GM12875 (cell line): ENCODE results near the gene CHGA.

Experiments
- H3K4me3 ChIP-seq: one replicate; pipeline ENCODE4 v1.5.1; 2011; ENCODE audit warnings: low read depth, low read length, control low read depth
- TF ChIP-seq, protein P1 (sequence below): IDR thresholded peaks from 2 replicates; pipeline ENCODE4 v1.5.1; 2011; ENCODE audit warnings: low read depth, mild to moderate bottlenecking, control low read depth, inconsistent platforms, low read length, moderate library complexity, borderline replicate concordance; ENCODE audit not compliant: insufficient read depth

The CHGA gene

DNA sequence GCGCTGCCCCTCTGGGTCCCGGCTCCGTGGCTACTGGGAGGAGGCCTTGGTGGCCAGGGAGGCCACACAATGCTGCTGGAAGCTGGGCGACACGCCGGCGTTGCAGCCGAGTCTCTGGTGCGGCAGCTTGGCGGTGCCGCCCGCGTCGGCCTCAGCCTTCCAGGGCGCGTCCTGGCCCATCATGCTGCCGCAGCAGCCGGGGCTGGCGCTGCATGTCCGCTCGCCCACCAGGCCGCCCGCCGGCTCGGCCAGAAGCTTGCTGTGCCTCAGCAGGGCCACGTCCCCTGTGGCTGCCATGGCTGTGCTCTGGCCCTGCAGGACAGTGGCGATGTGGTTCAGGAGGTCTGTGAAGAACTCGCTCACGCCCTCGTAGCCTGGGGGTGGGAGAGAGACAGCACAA is 18.6 kb downstream of the CHGA start:
- no peak overlapping the region for H3K4me3 ChIP-seq
- TF ChIP-seq, protein P1, sequence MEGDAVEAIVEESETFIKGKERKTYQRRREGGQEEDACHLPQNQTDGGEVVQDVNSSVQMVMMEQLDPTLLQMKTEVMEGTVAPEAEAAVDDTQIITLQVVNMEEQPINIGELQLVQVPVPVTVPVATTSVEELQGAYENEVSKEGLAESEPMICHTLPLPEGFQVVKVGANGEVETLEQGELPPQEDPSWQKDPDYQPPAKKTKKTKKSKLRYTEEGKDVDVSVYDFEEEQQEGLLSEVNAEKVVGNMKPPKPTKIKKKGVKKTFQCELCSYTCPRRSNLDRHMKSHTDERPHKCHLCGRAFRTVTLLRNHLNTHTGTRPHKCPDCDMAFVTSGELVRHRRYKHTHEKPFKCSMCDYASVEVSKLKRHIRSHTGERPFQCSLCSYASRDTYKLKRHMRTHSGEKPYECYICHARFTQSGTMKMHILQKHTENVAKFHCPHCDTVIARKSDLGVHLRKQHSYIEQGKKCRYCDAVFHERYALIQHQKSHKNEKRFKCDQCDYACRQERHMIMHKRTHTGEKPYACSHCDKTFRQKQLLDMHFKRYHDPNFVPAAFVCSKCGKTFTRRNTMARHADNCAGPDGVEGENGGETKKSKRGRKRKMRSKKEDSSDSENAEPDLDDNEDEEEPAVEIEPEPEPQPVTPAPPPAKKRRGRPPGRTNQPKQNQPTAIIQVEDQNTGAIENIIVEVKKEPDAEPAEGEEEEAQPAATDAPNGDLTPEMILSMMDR, result no peak

DNA sequence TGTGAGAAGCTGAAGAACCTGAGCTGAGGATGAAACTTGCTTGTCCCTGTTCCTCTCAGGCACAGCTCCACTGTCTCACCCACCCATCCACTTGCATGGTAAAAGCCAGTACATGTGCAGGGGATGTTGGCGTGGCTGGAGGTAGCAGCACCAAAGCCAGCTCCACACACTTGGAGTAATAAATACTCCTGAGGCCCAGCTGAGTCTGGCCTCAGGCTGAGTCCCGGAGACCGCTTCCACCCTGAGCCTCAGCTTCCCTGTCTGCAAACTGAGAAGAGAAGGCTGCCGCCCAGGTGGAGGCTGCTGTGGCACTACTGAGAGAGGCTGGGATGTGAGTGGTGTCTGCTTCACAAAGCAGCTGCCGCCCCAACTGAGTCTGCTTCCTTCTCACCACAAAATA is 19.2 kb downstream of the CHGA start:
- TF ChIP-seq, protein P1, result no peak
- H3K4me3 ChIP-seq, result no peak overlapping the region

DNA sequence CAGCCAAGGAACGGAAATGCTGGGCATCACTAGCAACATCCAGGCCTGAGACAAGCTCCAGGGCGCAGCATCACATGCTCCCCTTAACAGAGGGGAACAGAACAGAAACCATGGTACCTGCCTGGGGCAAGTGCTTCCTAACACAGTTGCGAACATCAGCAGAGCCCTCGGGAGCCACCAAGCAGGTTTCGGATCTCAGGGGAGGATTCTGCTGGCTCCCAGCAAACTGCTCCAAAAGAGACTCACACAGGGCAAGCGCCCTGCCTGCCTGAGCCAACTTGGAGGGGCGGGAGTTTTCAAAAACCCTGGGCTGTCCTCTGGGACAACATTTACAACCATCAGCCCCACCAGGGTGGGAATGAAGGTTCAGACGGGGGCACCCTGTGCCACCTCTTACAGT is 19.6 kb downstream of the CHGA start:
- TF ChIP-seq, protein P1, result no peak
- H3K4me3 ChIP-seq, result no peak overlapping the region

DNA sequence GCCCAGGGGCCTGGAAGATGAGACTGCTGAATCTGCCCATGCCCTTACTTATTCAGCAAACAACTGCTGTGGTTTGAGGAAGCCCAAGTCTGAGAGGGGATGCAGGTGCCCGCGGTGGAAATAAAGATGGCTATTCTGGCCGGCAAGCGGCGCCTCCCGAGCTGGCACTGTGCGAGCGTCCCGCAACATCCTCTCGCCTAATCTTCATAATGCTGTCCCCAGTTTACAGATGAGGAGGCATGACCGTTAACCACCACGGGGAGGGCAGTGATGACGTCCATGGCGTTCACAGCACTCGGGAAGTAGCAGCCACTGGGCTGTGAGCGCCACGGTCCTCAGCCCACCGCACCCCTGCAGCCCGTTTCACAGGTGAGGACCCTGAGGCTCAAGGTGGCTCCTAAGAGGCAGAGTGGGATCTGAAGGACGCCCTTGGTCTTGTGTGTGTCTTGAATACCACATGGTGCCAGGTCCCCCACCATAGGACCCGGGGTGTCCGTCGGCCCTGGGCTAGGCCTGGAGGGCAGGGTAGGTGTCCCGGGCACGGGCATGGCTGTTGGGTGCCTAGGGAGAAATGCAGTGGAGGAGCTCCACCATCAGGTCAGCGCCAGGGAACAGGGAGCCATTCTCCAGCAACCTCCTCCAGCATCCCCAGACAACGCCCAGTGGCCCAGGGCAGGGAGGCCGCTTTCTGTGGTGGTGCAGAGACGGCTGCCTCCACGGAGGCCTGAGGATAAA is 20.2 kb downstream of the CHGA start:
- H3K4me3 ChIP-seq, result no peak overlapping the region
- TF ChIP-seq, protein P1, result no peak

DNA sequence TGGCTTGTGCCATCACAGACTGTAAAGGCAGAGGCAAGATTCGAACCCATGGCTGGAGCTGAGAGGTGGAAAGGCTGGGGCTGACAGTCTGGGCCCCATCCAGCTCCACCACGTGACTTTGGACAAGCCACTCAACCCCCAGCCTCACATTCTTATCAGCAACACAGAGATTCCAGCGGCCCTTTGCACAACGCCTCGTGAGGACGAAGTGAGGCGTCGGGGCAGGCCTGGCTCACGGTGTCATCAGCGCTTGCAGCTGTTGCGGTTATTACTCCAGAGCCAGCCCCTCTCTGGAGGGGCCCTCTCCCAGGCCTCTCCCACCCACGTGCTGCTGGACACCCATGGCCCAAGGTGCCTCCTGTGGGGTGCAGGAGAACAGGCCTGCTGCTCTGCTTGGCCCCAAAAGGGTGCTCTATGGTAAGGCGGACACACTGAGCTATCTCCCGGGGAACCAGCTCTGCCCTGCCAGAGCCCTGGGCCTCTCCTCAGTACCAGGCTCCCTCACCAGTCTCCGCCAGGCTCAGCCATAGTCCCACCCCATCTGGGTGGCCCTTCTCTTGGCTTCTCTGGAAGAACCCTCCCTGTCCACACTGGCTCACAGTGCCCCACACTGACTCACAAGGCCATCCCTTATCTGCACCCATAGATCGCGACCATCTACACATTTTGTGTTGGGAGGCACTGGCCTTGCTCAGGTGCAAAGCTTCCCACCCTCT is 21.1 kb downstream of the CHGA start:
- H3K4me3 ChIP-seq, result no peak overlapping the region
- TF ChIP-seq, protein P1, result no peak

DNA sequence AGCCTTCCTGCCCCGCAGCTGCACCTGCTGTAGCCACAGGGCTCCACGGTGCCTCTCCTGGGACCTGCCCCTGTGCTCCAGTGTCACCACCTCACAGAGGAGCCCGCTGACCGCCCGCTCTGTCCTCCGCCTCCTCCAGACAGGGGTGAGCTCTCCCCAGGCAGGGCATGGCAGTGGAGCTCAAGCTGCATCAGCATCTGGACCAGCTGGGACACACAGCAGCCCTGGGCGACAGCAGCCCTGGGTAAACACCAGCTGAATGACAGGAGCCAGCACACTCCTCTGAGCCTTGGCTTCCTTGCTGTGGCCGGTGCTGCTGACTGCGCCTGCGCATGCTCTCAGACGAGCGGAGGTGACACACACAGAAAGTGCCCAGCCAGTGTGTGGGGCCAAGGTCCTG is 22.0 kb downstream of the CHGA start:
- TF ChIP-seq, protein P1, result no peak
- no peak overlapping the region for H3K4me3 ChIP-seq

DNA sequence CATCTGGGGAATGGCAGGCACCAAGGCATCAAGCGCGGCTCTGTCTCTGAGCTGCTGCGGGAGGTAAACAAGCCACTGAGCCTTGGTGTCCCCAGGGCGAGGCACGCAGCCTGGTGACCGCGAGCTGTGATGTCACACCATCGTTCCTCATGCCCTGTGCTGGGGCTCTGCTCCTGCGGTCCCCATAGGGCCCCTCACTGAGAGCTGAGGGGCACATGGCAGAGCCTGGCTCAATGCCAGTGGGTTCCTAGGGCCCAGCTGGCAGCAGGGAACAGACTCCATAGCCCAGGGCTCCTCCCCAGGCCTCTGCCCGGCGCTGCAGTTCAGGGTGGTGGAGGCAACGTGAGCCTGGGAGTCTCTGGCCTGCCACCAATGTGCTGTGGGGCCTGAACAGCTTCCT is 22.6 kb downstream of the CHGA start:
- TF ChIP-seq, protein P1, result no peak
- H3K4me3 ChIP-seq, result no peak overlapping the region
